HG03378 (cell line): Measurements from ENCODE around the gene AGPS.
A peak's percentile ranks its signal among the peaks of the same experiment; 100 is the strongest.
"Not testable (repeated sequence)": the region's sequence is repeated elsewhere in the genome, so short reads cannot be mapped to it uniquely, and the experiment has no call there.

Source experiments
- ATAC-seq: cut with Tn5 transposase; IDR thresholded peaks from one replicate; pipeline ENCODE4 v1.9.1; 2021; ENCODE audit warnings: mild to moderate bottlenecking, moderate library complexity; ENCODE audit not compliant: unreplicated experiment

AGPS gene

DNA sequence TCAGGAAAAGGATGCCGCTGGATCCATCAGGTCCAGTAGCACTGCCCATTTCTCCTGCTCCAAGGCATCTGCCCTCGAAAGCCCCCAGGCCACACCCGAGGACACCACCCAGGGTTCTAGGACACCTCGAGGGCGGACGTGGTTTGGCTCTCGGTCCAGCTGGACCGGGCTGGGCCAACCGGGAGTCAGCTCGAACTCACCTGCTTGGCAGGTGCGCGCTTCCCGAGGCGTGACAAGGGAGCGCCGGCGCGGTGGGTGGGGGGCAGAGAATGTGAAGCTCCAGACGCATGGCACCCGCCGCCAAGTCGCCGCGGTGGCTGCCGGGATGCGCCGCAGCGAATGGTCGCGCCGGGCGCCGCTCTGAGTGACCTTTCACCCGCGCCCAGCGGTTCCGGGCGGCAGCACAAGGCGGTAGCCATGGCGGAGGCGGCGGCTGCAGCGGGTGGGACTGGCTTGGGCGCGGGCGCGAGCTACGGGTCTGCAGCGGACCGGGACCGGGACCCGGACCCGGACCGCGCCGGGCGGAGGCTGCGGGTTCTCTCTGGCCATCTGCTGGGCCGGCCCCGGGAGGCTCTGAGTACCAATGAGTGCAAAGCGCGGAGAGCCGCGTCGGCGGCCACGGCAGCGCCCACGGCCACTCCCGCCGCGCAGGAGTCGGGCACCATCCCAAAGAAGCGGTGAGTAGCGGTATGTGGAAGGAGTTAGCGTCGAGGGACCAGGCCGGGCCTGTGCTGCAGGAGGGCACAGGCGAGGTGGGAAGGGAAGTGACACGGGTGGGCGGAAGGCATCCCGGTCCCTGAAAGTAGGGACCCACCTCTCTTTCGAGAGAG, at the start of gene AGPS:
AGPS (plus strand) TSS at position 401 of the 830 bp plus-strand sequence; CDS start at position 418, 17 bp downstream.
- ATAC-seq: peak; percentile 84

DNA sequence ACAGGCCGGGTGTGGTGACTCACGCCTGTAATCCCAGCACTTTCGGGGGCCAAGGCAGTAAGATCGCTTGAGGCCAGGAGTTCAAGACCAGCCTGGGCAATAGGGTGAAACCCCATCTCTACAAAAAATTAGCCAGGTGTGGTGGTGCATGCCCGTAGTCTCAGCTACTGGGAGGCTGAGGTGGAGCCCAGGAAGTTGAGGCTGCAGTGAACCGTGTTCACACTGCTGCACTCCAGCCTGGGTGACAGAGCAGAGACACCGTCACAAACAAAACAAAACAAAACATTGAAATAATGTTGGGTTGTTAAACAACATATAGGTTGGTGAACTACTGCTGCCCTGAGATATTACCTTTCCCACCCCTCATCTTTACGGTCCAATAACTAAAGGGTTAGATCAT, 48.8 kb upstream of the AGPS start:
- ATAC-seq: no peak

DNA sequence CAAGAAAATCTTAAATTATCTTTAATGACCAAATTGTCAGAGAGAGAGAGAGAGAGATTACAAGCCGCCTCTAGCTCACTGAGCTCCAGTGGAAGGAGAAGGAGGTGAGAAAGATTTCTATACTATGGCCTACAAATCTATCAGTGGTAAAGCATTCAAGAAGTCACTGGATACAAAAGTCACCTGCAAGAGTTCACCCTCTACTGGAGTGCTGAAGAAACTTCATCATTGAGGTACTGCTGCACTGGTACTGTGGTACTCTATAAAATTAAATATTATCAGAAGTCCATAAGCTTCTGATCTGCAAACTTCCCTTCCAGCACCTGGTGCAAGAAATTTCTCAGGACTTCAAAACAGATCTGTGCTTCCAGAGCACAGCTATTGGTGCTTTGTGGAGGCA, 48.3 kb upstream of the AGPS start:
- no peak for ATAC-seq

DNA sequence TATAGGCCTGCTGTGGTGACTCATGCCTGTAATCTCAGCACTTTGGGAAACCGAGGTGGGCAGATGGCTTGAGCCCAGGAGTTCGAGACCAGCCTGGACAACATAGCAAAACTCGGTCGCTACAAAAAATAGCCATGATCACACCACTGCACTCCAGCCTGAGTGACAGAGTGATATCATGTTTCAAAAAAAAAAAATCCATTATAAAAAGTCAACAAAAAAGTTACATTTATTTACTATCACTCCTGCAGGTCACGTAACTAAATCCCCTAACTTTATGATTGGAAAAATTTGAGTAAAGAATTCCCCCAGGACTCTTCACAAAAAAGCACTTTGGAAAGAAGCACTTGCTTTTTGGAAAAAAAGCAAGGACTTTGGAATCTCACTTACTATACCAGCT, 46.4 kb upstream of the AGPS start:
- ATAC-seq: no peak

DNA sequence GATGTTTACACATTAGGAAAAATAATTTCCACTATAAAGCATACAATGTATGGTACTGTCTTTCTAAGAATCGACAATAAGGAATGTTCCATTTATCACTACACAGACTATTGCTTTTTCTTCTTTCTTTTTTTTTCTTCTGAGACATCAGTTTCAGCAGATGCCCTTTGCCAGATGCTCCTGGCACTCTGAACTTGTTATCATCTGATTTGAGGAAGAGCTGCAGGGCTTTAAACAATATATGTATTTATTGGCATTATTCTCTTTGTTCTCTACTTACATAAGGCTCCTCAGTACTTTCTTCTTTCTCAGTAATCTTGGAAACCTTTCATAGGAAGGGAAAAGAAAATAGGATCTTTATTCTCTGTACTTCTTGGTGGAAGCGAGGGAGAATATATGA, 45.0 kb upstream of the AGPS start:
- ATAC-seq: no peak

DNA sequence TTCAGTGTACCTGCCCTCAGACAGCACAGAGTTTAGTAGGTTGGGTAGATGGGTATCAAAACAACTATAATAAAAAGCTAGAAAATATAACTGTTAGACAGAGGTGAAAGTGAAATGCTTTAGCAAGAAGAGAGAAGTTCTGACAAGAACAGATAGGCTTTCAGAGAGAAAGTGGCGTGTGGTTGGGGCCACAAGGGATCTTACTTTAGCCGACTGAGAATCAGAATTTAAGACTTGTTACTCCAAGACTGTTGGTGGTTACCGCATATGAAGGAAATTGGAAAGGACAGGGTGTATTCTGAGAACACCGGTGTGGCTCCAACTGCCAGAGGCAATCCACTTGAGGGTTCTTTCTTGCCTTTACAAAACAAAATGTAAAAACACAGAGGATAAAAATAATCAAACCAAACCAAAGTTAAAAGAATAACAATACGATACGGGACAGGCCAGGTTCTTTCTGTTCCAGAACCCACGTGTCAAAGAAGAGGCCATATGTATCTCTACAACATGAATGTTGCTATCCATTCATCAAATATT, 44.4 kb upstream of the AGPS start:
- no peak for ATAC-seq

DNA sequence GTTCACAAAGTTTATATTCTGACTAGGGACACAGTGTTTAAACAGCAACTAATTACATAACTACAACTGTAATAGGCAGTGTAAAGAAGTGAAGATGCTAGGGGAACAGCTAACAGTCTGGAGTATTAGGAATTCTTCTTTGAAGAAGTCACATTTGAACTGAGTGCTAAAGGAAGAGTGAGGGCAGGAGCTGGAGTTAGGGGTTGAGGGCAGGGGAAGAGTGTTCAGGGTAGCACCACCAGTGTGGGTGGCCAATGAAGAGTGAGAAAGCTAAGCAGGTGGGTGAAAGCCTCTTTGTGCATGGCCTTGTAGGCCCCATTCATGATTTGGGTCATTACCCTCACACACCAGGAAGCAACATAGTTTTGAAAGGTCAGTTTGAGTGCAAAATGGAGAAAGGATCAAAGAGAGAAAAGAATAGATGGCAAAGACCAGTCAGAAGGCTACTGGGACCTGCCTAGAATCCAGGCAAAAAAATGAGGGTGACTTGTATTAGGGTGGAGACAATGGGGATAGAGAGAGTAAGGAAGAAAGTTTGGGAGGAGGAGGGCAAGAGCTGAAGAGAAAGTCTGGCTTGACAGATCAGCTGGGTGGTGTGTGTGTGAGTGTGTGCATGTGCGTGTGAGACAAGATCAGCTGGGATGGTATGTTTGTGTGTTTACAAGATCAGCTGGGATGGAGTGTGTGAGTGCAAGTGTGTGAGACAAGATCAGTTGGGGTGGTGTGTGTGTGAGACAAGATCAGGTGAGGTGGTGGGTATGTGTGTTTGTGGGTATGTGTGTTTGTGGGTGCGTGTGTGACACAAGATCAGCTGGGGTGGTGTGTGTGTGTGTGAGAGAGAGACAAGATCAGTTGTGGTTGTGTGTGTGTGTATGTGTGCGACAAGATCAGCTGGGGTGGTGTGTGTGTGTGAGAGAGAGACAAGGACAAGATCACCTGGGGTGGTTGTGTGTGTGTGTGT, 43.6 kb upstream of the AGPS start:
- no peak for ATAC-seq

DNA sequence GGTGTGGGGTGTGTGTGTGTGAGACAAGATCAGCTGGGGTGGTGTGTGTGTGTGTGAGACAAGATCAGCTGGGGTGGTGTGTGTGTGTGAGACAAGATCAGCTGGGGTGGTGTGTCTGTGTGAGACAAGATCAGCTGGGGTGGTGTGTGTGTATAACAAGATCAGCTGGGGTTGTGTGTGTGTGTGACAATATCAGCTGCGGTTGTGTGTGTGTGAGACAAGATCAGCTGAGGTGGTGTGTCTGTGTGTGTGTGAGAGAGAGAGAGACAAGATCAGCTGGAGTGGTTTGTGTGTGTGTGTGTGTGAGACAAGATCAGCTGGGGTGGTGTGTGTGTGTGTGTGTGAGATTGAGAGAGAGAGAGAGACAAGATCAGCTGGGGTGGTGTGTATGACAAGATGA, 41.9 kb upstream of the AGPS start:
- ATAC-seq: not testable (repeated sequence)

DNA sequence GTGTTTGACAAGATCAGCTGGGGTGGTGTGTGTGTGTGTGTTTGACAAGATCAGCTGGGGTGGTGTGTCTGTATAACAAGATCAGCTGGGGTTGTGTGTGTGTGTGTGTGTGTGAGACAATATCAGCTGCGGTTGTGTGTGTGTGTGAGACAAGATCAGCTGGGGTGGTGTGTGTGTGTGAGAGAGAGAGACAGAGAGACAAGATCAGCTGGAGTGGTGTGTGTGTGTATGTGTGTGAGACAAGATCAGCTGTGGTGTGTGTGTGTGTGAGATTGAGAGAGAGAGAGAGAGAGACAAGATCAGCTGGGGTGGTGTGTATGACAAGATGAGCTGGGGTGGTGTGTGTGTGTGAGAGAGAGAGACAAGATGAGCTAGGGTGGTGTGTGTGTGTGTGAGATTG, 41.5 kb upstream of the AGPS start:
- not testable (repeated sequence) for ATAC-seq

DNA sequence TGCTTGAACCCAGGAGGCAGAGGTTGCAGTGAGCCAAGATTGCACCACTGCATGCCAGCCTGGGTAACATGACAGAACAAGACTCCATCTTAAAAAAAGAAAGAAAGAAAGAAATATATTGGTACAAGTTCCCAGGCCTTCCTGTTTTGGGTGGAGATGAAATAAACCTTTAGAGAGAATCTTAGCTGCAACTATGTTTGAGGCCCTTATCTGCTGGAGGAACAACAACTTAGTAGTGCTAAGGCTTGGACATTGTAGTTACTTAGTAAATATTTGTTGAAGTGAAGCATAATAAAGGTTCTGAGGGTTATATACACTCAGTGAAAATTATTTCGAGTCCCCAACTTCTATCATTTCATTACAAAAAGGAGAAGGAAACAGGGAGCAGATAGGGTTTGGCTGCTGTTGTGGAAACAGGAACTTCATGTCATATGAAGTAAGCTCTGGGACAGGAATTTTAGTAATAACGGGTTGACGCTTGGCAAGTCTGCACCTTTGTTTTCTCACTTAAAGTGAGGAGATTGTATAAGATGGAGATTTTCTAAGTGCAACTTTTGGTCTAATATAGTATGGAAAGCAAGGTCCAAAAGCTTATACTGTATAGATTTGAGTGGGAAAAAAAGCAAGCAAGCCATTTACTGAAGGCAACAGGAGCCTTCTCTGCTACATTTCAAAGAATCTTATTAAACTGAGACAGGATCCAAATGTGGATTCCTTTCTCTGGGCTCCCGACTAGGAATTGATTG, 40.0 kb upstream of the AGPS start:
- ATAC-seq: no peak

DNA sequence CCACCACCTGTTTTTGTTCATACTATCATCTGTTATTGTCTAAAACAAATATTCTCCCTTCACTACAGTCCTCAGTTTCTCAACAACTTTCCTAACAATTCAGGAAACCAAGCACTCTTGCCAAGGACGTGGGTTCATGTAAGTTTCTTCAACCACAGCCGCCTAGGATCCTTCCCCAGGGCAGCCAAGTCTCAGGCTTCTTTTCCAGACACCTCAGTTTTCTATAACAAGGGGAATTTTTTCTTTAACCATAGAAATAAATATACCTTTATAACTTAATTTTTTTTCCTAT, 39.4 kb upstream of the AGPS start:
- ATAC-seq: no peak

DNA sequence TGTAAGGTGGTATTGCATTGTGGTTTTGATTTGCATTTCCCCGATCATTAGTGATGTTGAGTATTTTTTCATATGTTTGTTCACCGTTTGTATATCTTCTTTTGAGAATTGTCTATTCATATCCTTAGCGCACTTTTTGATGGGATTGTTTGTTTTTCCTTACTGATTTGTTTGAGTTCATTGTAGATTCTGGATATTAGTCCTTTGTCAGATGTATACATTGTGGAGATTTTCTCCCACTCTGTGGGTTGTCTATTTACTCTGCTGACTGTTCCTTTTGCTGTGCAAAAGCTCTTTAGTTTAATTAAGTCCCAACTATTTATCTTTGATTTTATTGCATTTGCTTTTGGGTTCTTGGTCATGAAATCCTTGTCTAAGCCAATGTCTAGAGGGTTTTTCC, 38.0 kb upstream of the AGPS start:
- not testable (repeated sequence) for ATAC-seq

DNA sequence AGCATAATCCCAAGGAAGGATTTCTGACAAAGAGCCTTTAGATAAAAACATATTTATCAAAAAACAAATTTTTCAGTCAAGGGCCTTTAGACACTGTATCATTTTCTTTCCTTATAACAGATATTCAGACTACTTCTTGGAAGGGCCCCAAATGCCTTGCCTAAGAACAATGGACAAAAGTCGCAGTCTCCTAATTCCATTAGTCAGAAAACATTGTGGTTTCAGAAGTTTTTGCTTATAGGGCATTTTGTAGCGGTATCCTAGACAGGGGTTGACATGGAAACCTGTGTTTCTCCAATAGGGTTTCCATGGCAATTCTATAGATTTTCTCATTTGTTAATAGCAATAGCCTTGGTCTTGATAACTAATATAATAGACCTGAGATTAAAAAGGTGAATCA, 36.7 kb upstream of the AGPS start:
- ATAC-seq: no peak

DNA sequence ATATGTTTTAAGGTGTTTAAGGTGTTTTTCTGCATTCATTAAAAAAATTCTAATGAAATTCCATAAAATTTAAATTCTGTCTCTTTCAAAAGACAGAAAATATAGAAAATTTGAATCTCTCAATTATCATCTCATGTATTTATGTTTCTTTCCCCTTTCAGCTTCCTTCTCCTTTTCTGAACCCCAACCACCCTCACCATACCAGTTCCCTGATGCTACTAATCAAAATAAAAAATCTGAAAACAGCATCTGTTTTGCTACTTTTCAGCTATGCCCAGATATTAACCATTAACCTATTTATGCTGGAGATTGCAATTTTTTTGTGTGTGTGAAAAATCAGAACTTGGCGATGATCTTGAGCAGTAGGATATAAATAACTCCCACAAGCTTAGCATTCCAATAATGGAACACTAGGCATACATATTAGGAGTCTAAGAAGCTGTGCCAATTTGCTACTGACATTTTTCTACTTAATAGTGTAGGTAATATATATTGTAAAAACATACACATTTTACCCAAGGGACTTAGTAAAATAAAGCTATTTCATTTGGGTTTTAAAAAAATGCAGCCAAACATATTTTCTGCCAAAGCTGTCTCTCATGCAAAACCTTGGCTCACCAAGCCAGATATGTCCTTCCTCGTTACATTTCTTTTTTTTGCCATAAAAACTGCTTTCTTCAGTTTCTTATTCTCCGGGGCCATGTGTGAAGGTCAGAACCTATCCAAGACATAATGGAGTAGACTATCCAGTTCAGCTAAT, 32.6 kb upstream of the AGPS start:
- no peak for ATAC-seq

DNA sequence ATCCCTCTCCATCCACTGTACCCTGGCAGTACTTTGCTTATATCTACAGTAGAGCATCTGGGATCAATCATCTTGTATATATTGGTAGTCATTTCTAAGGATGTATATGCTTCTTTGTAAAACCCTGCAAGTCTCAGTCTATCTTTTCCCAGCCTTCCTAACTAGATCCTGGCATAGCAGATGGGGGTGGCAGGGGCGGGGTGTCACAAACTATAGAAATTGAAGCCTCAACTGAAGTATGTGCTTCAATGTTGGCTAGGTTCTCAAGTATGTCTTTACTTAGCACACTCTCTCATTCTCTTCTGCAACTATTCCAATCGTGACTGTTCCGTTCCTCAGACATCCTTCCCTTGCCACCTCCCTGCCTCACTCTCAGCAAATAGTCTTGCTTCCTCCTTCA, 30.1 kb upstream of the AGPS start:
- no peak for ATAC-seq

DNA sequence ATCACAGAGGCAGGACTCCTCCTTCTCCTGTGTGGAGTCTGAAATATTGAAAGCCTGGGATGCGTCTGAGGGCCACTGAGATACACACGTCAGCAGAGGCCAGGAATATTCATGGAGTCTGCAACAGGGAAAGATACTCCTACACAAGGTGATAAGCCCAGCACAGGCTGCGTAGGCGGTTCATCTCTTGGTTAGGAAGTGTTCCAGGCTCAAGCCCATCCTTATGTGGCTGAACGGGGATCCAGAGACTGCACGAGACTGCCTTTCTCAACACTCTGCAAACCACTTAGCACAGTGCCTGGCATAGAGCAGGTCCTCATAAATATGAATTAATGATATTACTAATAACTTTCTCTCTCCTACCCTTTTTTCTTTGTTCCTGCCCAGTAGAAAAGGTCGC, 29.2 kb upstream of the AGPS start:
- ATAC-seq: no peak

DNA sequence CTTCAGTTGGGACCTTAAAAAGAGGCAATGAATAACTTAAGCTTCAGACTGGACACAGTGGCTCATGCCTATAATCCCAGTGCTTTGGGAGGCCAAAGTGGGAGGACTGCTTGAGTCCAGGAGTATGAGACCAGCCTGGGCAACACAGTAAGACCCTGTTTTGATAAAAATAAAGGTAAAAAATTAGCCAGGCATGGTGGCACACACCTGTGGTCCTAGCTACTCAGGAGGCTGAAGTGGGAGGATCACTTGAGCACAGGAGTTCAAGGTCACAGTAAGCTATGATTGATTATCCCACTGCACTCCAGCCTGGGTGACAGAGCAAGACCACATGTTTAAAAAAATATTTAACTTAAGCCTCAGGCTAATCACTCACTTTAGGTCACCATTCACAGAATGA, 26.8 kb upstream of the AGPS start:
- not testable (repeated sequence) for ATAC-seq

DNA sequence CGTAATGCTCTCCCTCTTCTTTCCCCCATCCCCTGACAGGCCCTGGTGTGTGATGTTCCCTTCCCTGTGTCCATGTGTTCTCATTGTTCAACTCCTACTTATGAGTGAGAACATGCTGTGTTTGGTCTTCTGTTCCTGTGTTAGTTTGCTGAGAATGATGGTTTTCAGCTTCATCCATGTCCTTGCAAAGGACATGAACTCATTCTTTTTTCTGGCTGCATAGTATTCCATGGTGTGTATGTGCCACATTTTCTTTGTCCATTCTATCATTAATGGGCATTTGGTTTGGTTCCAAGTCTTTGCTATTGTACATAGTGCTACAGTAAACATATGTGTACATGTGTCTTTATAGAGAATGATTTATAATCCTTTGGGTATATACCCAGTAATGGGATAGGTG, 24.6 kb upstream of the AGPS start:
- not testable (repeated sequence) for ATAC-seq

DNA sequence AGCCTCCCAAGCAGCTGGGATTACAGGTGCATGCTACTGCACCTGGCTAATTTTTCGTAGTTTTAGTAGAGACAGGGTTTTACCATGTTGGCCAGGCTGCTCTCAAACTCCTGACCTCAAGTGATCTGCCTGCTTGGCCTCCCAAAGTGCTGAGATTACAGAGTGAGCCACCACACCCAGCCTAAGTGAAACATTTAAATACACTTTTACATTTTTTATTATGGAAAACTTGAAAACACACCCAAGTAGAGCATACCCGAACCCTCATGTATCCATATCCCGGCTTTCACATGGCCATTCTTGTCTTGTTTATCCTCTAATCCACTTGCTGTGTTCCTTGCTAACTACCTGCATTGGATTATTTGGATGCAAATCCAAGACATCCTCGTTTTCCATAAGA, 13.2 kb upstream of the AGPS start:
- no peak for ATAC-seq

DNA sequence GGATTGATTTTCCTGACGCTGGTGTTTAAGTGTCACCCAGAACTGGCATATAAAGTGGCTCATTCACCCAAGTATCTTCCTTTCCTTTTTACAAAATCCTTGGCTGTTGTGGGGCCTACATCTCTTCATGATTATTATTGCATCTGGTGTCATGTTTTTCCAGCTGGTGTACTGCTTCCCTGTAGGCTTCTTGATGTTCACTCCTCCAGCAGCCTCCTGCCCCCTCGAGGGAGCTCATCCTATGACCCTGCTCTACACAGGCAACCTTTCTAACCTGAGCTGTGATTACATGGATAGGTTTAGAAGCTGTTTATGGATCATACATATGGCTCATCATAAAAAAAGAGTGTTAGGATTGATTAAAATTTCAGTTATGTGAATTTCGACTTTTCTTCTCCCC, 12.4 kb upstream of the AGPS start:
- ATAC-seq: no peak
